Measurements from ENCODE around the gene CCSAP.

DNA sequence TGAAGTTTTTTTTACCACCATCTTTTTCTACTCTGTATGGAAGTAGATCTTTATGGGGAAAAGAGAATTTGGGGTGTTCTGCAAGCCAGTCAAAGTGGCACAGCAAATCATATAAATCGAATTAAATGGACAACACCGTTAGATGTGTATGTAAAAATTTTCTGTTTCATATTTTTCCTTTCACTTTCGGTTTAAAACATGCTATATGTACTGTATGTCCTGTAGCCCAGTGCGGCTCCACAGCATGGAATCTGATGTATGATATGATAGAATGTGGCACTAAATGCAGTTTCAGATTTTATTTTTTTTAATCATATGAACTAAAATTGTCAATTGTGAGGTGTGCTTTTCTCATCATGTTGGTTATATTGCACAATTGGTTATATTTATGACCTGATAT lies 39.0 kb downstream of the CCSAP start:
- TF ChIP-seq CTCF (IDR thresholded peaks at IDR 0.05; ENCODE audit: low read depth, low read length): no peak
- no peak for TF ChIP-seq EZH2phosphoT487 (IDR thresholded peaks at IDR 0.05; ENCODE audit: low read depth)

Data from OCI-LY3 (cell line).